Adrenal gland (tissue), 12 donors: Measurements from ENCODE around the gene SF3A1. TPM values are rescaled to one million over a fixed set of nuclear protein-coding genes. Genes with fewer than 3 reads are reported as not detected.

ENCODE experiments used
- DNase-seq, 7 donors: peaks; one replicate each; pipeline ENCODE4 v3.0.0-alpha.2; 2019 to 2020
- H3K27ac ChIP-seq, 5 donors: fragments of 200-600 bp; sonication (generic) in 4 of 5; 1 replicate in 3 of 5; 2 replicates in 2 of 5; pipeline versions ENCODE4 v1.5.1 to v1.8.0; 2016 to 2020; ENCODE audit warnings: mild to moderate bottlenecking in 1 of 5
- H3K27me3 ChIP-seq: fragments of 200-600 bp; 2 replicates; pipeline ENCODE4 v1.8.0; 2021
- H3K36me3 ChIP-seq, 2 donors: fragments of 200-600 bp; replicated peaks in 1 of 2; 1 replicate in 1 of 2; 2 replicates in 1 of 2; pipeline versions ENCODE4 v1.5.1 to v1.8.0; 2018 to 2022
- H3K4me1 ChIP-seq, 2 donors: fragments of 200-600 bp; replicated peaks in 1 of 2; 1 replicate in 1 of 2; 2 replicates in 1 of 2; pipeline versions ENCODE4 v1.5.1 to v1.8.0; 2018 to 2021
- H3K4me3 ChIP-seq, 4 donors: fragments of 200-600 bp; sonication (generic) in 3 of 4; one replicate each; pipeline ENCODE4 v1.5.1; 2016 to 2018
- H3K9me3 ChIP-seq, 3 donors: fragments of 200-600 bp; sonication (generic) in 1 of 3; replicated peaks in 1 of 3; 1 replicate in 2 of 3; 2 replicates in 1 of 3; pipeline versions ENCODE4 v1.5.1 to v1.8.0; 2016 to 2021
- CTCF ChIP-seq, 6 experiments: fragments of 450-650 bp in 4 of 6; fragments of 200-600 bp in 2 of 6; sonication (generic) in 1 of 6; IDR thresholded peaks; 1 replicate in 5 of 6; 2 replicates in 1 of 6; pipeline versions ENCODE4 v1.5.1 to v1.8.0; 2016 to 2021; ENCODE audit warnings: antibody characterized with exemption in 6 of 6, mild to moderate bottlenecking in 2 of 6, moderate library complexity in 1 of 6
- POLR2A ChIP-seq, 2 donors: fragments of 450-650 bp; IDR thresholded peaks; one replicate each; pipeline ENCODE4 v1.6.1; 2017; ENCODE audit warnings: antibody characterized with exemption in 2 of 2, mild to moderate bottlenecking in 2 of 2, moderate library complexity in 1 of 2
- WGBS, 4 donors: extraction: QIAGEN DNeasy Blood & Tissue Kit in 2 of 4; methylation state at CpG; one replicate each; pipeline versions ENCODE4 v1.1.5 to v1.1.7; 2013 to 2017; 5-methylcytosine and 5-hydroxymethylcytosine counted together
- intact Hi-C, 2 donors: fragments of 100-400 bp; cut with DNase I; formaldehyde crosslinking; loops; one replicate each; pipeline versions ENCODE4 v1.14.1 to v1.15.0; 2022 to 2023
- polyA plus RNA-seq, 3 donors: library from polyadenylated mRNA; stranded (reverse); fragments of 200-250 nt in 2 of 3; fragments of 350-450 nt in 1 of 3; fragmentation: Illumina TruSeq in 1 of 3; extraction: RNeasy Lipid Tissue Mini Kit (QIAGEN cat#74804) in 1 of 3; gene quantifications; one replicate each; pipeline ENCODE4 v1.2.3, GENCODE V29; 2013 to 2014
- total RNA-seq, 9 donors: library from RNA; depleted of rRNA in 4 of 9; stranded (reverse); fragments of >200 nt in 4 of 9; fragments of 120-200 nt in 1 of 9; fragmentation: NEBNext Ultra II Directional in 1 of 9; extraction: Animal tissue kit (Norgen Biotek cat#: 25700) in 1 of 9; gene quantifications; one replicate each; pipeline versions ENCODE4 v1.1.0 to v1.2.4, GENCODE V29; 2013 to 2023
- donor health status: healthy with polysubstance abuse.
- donor health status: Bipolar disorder and iron deficiency.
- donor health status: DM: yes; HTN: yes; CAD: no.
- donor health status: DM: no; HTN: no; CAD: no.
- donor health status: DM: no; HTN: no; CAD: no.
- donor health status: DM: yes; HTN: yes; CAD: no.

SF3A1 gene
- total and polyA plus RNA-seq, 12 donors: 15.7 to 212 (median 107) TPM

- WGBS, 4 donors: 31 to 49% (median 41%) methylated on average over 4 to 5 of the region's 5 CpGs
- no peaks in the 10 kb centered on the region for H3K9me3 ChIP-seq
- H3K27ac ChIP-seq: peak overlapping the region; percentile 35 to 91 (median 81)
- H3K4me3 ChIP-seq: peak overlapping the region in 3 of 4 donors; percentile 60 to 92 (median 66)
- H3K4me1 ChIP-seq: peaks cover 34 to 63% of the 10 kb centered on the region in 2 donors
- DNase-seq: peak; percentile 60 to 86 (median 78)
- no peaks in the 10 kb centered on the region for H3K36me3 ChIP-seq
- no peaks in the 10 kb centered on the region for H3K27me3 ChIP-seq
- TF ChIP-seq CTCF (IDR thresholded peaks at IDR 0.05) (no peak), POLR2A (IDR thresholded peaks at IDR 0.05) (peak in 1 of 2 donors; percentile 43)
- intact Hi-C loops: loop anchor here in 1 of 2 donors (5.0 kb wide), 1 partner anchor 38 kb away; the partner anchor contains the start of gene CASTOR1
These were observed 31.5 kb downstream of the SF3A1 start for GRCh38 chr22:30325065-30325720.

DNA sequence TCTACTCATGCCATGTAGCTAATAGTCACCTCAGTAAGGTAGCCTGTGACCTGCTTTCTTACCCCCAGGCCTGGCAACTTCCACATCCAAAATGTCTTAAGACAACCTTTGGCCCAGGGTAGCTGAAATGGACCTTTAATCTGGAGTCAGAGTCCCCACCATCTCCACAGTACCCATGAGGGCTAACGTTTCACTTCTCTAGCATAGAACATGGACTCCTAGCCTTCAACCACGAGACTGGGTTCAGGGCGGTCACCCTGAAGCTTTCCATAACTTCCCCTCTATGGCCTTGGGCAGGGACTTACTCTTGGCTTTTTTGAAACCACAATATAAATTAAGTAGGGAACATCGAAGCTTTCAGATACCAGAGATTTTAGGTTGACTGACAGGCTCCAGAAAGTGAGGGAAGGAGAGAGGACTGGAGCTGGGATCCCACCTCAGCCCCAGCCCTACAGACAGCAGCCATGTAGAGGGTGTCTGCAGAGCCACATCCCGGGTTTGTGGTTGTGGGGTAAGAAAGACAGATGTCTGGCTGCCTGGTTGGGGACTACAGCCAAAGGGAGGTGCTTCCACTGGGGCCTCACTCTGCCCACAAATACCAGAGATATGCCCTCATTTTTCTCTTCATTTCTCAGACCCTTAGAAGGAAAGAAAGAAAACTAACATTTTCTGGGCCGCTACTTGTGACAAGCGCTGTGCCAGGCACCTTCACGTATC, 32.5 kb downstream of the SF3A1 start:
- no peaks in the 10 kb centered on the region for H3K27me3 ChIP-seq
- peaks cover 34 to 73% of the 10 kb centered on the region in 2 donors for H3K4me1 ChIP-seq
- TF ChIP-seq POLR2A (IDR thresholded peaks at IDR 0.05) (no peak), CTCF (IDR thresholded peaks at IDR 0.05) (no peak)
- peak overlapping the region; percentile 35 to 91 (median 81) for H3K27ac ChIP-seq
- peak overlapping the region in 1 of 4 donors; percentile 92 for H3K4me3 ChIP-seq
- DNase-seq: no peak
- H3K36me3 ChIP-seq: no peaks in the 10 kb centered on the region
- no peaks in the 10 kb centered on the region for H3K9me3 ChIP-seq
- 31 to 38% (median 36%) methylated on average over 7 to 8 of the region's 8 CpGs for WGBS, 4 donors
- intact Hi-C loops: no loop called here

DNA sequence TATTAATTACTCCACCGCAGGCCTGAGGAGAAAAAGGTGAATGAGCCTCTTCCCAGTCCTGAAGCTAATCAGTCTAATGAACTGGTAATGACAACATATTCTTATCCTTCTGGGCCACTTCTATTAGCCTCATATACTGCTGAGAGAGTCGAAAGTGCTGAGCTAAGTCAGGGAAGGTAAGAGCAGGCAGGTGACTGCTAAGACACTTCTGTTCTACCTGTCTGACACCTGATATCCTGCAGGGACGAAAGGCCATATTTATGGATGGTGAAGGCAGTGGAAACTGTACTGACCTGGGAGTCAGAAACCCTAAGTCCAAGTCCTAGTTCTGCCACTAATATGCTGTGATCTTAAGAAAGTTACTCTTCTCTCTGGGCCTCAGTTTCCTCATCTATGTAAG, 33.4 kb downstream of the SF3A1 start:
- H3K4me1 ChIP-seq: peaks cover 35 to 83% of the 10 kb centered on the region in 2 donors
- H3K36me3 ChIP-seq: no peaks in the 10 kb centered on the region
- intact Hi-C loops: no loop called here
- no peaks in the 10 kb centered on the region for H3K27me3 ChIP-seq
- TF ChIP-seq CTCF (IDR thresholded peaks at IDR 0.05) (no peak), POLR2A (IDR thresholded peaks at IDR 0.05) (no peak)
- no peak overlapping the region for H3K4me3 ChIP-seq
- H3K27ac ChIP-seq: no peak overlapping the region
- 92 to 100% (median 94%) methylated on average over 3 of the region's 3 CpGs for WGBS, 4 donors
- no peak for DNase-seq
- H3K9me3 ChIP-seq: no peaks in the 10 kb centered on the region

GRCh38 chr22:30321461-30321860, 35.2 kb downstream of the SF3A1 start:
- Histone ChIP-seq H3K27ac (peak overlapping the region in 1 of 5 donors; percentile 17), H3K36me3 (no peaks in the 10 kb centered on the region), H3K27me3 (no peaks in the 10 kb centered on the region), H3K9me3 (no peaks in the 10 kb centered on the region), H3K4me3 (no peak overlapping the region), H3K4me1 (peaks cover 46 to 94% of the 10 kb centered on the region in 2 donors)
- intact Hi-C loops: no loop called here
- no peak for DNase-seq
- WGBS, 4 donors: 63 to 83% (median 71%) methylated on average over 2 of the region's 2 CpGs
- TF ChIP-seq POLR2A (IDR thresholded peaks at IDR 0.05) (no peak), CTCF (IDR thresholded peaks at IDR 0.05) (no peak)
